Chondrocyte (in vitro differentiated cells): Measurements from ENCODE around the gene NPR1. TPM values are rescaled to one million over a fixed set of nuclear protein-coding genes. Genes with fewer than 3 reads are reported as not detected.

Source experiments
- DNase-seq: peaks from one replicate; pipeline ENCODE4 v3.0.0; 2021; ENCODE audit warnings: mixed read lengths, low spot score
- H3K27ac Mint-ChIP-seq: one replicate; pipeline ENCODE4 v1.8.0; 2021; ENCODE audit warnings: mild to moderate bottlenecking, moderate library complexity, mixed read lengths; ENCODE audit not compliant: unreplicated experiment
- H3K27me3 Mint-ChIP-seq: 2 replicates; pipeline ENCODE4 v1.8.0; 2021; ENCODE audit warnings: low read depth, mixed read lengths
- H3K36me3 Mint-ChIP-seq: 2 replicates; pipeline ENCODE4 v1.8.0; 2021; ENCODE audit warnings: low read depth, mixed read lengths
- H3K4me1 Mint-ChIP-seq: 2 replicates; pipeline ENCODE4 v1.8.0; 2021; ENCODE audit warnings: low read depth, mild to moderate bottlenecking, mixed read lengths
- H3K4me3 Mint-ChIP-seq: one replicate; pipeline ENCODE4 v1.8.0; 2021; ENCODE audit warnings: mild to moderate bottlenecking, moderate library complexity, mixed read lengths; ENCODE audit not compliant: unreplicated experiment
- H3K9me3 Mint-ChIP-seq: 2 replicates; pipeline ENCODE4 v1.8.0; 2021; ENCODE audit warnings: low read depth, mixed read lengths
- total RNA-seq: library from RNA; stranded (reverse); gene quantifications from 3 replicates; pipeline ENCODE4 v1.2.1, GENCODE V29; 2021
- TF ChIP-seq, protein P1 (sequence below): fragments of 200-600 bp; sonication (generic); IDR thresholded peaks from 2 replicates; pipeline ENCODE4 v1.5.0; 2021; ENCODE audit warnings: antibody characterized with exemption, mild to moderate bottlenecking, moderate library complexity

The NPR1 gene
- total RNA-seq, 1 donor from 2014 or later, result 0.27 TPM

DNA sequence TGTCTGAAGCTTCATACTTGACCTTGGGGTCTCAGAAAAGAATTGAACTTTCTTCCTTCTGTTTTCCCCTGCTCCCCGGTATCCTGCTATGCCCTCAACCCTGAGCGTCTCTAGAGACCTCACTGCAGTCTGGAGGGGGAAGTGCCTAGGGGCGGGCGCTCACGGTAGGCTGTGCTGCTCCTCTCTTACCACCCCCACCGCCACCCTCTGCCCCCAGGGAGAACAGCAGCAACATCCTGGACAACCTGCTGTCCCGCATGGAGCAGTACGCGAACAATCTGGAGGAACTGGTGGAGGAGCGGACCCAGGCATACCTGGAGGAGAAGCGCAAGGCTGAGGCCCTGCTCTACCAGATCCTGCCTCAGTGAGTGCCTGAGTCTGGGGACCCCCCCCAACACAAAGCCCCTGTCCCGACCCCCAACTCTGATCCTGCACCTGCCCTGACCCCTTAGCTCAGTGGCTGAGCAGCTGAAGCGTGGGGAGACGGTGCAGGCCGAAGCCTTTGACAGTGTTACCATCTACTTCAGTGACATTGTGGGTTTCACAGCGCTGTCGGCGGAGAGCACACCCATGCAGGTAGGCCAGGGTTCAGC, 10.3 kb downstream of the NPR1 start:
- no peak overlapping the region for H3K27ac Mint-ChIP-seq
- TF ChIP-seq, protein P1, sequence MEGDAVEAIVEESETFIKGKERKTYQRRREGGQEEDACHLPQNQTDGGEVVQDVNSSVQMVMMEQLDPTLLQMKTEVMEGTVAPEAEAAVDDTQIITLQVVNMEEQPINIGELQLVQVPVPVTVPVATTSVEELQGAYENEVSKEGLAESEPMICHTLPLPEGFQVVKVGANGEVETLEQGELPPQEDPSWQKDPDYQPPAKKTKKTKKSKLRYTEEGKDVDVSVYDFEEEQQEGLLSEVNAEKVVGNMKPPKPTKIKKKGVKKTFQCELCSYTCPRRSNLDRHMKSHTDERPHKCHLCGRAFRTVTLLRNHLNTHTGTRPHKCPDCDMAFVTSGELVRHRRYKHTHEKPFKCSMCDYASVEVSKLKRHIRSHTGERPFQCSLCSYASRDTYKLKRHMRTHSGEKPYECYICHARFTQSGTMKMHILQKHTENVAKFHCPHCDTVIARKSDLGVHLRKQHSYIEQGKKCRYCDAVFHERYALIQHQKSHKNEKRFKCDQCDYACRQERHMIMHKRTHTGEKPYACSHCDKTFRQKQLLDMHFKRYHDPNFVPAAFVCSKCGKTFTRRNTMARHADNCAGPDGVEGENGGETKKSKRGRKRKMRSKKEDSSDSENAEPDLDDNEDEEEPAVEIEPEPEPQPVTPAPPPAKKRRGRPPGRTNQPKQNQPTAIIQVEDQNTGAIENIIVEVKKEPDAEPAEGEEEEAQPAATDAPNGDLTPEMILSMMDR, result no peak
- H3K27me3 Mint-ChIP-seq, result peaks cover 12% of the 10 kb centered on the region
- no peaks in the 10 kb centered on the region for H3K36me3 Mint-ChIP-seq
- H3K9me3 Mint-ChIP-seq, result no peaks in the 10 kb centered on the region
- no peaks in the 10 kb centered on the region for H3K4me1 Mint-ChIP-seq
- no peak overlapping the region for H3K4me3 Mint-ChIP-seq
- DNase-seq, result no peak

DNA sequence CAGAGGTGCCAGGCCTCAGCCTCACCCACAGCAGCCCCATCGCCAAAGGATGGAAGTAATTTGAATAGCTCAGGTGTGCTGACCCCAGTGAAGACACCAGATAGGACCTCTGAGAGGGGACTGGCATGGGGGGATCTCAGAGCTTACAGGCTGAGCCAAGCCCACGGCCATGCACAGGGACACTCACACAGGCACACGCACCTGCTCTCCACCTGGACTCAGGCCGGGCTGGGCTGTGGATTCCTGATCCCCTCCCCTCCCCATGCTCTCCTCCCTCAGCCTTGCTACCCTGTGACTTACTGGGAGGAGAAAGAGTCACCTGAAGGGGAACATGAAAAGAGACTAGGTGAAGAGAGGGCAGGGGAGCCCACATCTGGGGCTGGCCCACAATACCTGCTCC, 15.0 kb downstream of the NPR1 start:
- no peak for DNase-seq
- TF ChIP-seq, protein P1, result no peak
- peaks cover 3% of the 10 kb centered on the region for H3K4me1 Mint-ChIP-seq
- H3K27ac Mint-ChIP-seq, result no peak overlapping the region
- no peaks in the 10 kb centered on the region for H3K9me3 Mint-ChIP-seq
- no peaks in the 10 kb centered on the region for H3K36me3 Mint-ChIP-seq
- H3K4me3 Mint-ChIP-seq, result no peak overlapping the region
- no peaks in the 10 kb centered on the region for H3K27me3 Mint-ChIP-seq

DNA sequence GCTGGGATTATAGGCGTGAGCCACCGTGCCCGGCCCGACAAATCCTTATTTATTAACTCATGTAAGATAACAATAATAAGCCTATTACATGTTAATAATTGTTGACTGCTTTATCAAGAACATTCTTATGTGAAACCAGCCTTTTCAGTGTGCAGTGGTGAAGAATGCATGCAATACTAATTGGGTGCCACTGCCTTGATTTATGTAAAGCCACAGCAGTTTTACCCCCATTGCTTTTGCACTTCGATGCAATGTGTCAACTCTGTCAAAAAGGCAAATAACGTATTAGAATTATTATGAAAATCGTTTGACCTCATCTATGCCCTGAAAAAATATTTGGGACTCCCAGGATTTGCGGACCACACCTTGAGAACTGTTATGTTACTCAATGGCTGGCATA, 18.3 kb downstream of the NPR1 start:
- Mint-ChIP-seq H3K4me3 (no peak overlapping the region), H3K36me3 (no peaks in the 10 kb centered on the region), H3K4me1 (peaks cover 3% of the 10 kb centered on the region), H3K9me3 (no peaks in the 10 kb centered on the region), H3K27ac (no peak overlapping the region), H3K27me3 (no peaks in the 10 kb centered on the region)
- DNase-seq, result no peak
- TF ChIP-seq, protein P1, result no peak

DNA sequence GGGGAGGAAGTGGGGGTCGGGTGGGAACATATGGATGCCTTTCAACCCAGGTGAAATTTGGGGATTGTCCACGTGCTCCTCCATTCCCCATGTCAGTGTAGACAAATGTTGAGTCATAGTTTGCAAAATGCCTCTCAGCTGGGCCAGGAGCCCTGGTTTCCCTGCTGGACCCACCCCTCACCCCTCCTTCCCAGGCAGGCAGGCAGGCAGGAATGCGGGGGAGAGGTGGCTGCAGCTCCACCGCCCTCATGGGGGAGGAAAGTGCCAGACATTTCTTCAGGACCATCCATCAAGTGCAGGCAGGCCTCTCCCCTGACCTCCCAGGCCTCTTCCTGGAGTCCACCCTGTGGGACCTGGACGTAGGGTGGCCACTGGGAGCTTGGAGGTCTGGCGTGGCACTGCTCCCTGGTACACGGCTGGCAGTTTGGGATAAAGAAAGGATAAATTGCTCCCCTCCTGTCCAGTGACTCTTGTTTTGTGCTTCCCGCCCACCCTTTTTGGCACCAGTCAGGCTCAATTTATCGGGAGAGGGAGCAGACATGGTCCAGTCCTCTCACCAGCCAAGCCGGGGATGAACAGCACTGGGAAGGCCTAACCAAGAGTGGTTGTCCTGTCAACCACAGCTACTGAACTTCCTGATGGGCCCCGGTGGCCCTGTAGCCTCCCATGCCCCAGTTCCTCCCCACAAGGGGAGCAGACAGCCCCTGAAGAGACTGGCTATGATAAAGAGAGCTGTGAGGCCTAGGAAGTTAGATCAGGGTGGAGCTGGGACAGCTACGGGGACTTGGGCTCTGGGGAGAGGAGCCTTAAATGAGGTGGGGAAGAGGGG, 18.9 kb downstream of the NPR1 start:
- Mint-ChIP-seq H3K4me1 (peaks cover 3% of the 10 kb centered on the region), H3K9me3 (no peaks in the 10 kb centered on the region), H3K27ac (no peak overlapping the region), H3K36me3 (no peaks in the 10 kb centered on the region), H3K4me3 (no peak overlapping the region), H3K27me3 (no peaks in the 10 kb centered on the region)
- no peak for DNase-seq
- TF ChIP-seq, protein P1, result no peak

DNA sequence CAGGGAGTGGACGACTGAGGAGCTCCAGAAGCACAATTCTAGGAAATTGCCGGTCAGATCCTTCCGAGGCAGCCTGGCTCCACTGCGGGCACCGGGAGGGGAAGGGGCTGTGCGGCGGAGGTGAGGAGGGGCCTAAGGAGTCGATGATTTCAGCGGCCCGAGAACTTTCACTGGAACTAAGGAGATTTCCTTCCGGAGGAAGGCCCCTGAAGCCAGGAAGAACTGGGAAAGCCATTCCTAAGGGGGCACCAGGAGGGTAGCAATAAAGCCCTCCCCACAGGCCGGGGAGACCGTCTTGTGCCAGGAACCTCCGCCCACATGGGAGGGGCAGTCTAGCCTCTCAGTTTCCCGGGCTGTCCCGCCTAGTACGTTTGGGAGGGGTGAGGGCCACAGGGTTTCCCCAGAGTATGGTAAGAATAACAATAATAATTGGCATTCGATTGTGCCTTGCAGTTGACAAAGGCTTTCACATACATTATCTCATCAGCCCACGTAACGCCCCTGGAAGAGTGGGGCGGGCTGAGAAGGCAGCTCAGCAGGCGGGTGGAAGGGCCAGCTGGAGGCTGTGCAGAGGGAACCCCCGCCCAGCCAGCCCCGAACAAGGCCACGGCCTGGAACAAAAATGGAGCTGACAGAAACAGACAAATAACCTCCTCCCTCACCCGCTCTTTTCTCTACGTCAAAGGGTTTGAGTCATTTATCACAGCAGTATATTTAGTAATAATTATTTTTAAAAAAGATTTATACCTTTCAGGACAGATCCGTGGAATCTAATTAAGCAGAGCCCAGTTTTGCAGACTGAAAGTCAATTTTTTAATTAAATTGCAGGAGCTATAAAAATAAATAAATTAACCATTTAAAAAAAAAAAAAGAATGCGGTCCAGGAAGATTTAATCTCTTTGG, 19.8 kb downstream of the NPR1 start:
- no peak for DNase-seq
- TF ChIP-seq, protein P1, result no peak
- no peak overlapping the region for H3K4me3 Mint-ChIP-seq
- H3K4me1 Mint-ChIP-seq, result peaks cover 3% of the 10 kb centered on the region
- H3K9me3 Mint-ChIP-seq, result no peaks in the 10 kb centered on the region
- no peak overlapping the region for H3K27ac Mint-ChIP-seq
- H3K36me3 Mint-ChIP-seq, result no peaks in the 10 kb centered on the region
- H3K27me3 Mint-ChIP-seq, result no peaks in the 10 kb centered on the region
